ENCODE data around the gene MTUS2.

- no peak for TF ChIP-seq CTCF (conservative IDR thresholded peaks at IDR 0.05; ENCODE audit: low read depth, low read length)
- no peak for TF ChIP-seq EZH2phosphoT487 (IDR thresholded peaks at IDR 0.05; ENCODE audit: borderline replicate concordance, low read length)
- TF ChIP-seq EZH2 (IDR thresholded peaks at IDR 0.05; ENCODE audit: low read length, unreplicated experiment) = no peak
These were observed 728.6 kb downstream of the MTUS2 start for GRCh38 chr13:29548722-29549121.
